NCI-H82 treated with DMSO at 0.1 percent for 48 hours (cell line): ENCODE data around the gene C17orf67.
"Not testable (repeated sequence)": the region's sequence is repeated elsewhere in the genome, so short reads cannot be mapped to it uniquely, and the experiment has no call there.

Source experiments
- DNase-seq: peaks from one replicate; lab custom pipeline; 2025; ENCODE audit not compliant: unreplicated experiment; lab: John Stamatoyannopoulos, UW

C17orf67 gene

GRCh38 chr17:56778898-56779297 lies 54.8 kb downstream of the C17orf67 start:
- DNase-seq: no peak

- DNase-seq: no peak
These were observed 55.9 kb downstream of the C17orf67 start for GRCh38 chr17:56777859-56778258.

GRCh38 chr17:56774650-56775049 lies 59.1 kb downstream of the C17orf67 start:
- DNase-seq: no peak

GRCh38 chr17:56773124-56773523 lies 60.6 kb downstream of the C17orf67 start:
- no peak for DNase-seq

GRCh38 chr17:56772442-56772841 lies 61.3 kb downstream of the C17orf67 start:
- no peak for DNase-seq

- DNase-seq: no peak
These were observed 61.7 kb downstream of the C17orf67 start for GRCh38 chr17:56771975-56772374.

GRCh38 chr17:56771563-56771962 lies 62.2 kb downstream of the C17orf67 start:
- DNase-seq: no peak

GRCh38 chr17:56770427-56770826 lies 63.3 kb downstream of the C17orf67 start:
- no peak for DNase-seq

- no peak for DNase-seq
These were observed 68.3 kb downstream of the C17orf67 start for GRCh38 chr17:56765449-56765848.

DNA sequence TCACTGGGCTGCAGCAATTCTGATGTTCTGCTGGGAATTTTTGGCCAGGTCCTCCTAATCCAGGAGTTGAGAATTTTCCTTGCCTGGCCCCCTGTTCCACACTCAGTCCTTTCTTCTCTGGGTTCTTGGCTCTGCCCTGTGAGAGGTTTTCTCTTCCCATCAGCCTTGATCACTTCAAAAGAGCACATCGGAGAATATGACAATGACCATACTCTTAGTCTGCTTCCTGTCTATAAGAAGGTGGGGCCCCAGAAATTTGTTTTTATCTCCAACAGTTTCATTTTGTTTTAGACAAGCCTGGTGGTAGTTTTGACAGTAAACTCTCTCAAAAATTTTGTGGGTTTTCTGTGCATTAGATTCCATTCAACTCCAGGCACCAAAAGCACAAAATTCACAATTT lies 70.7 kb downstream of the C17orf67 start:
- DNase-seq: no peak

DNA sequence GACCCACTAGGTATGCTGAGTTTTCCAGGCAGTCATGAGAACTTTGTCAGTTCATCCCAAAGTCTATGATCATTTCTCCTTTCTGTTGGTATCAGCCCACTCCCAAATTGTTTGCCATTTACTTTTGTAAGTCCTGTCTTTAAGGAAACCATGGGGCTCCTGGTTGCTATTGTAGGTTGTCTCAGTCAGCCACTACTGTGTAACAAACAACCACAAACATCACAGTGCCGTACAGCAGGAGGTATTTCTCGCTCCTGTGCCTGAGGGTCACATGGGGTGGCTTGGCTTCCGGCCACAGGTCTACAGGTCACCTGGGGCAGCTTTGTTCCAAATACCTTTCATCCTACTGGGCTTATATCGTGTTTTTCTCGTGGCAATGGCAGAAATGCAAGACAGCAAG lies 71.6 kb downstream of the C17orf67 start:
- no peak for DNase-seq

GRCh38 chr17:56761387-56761786 lies 72.3 kb downstream of the C17orf67 start:
- DNase-seq: no peak

DNA sequence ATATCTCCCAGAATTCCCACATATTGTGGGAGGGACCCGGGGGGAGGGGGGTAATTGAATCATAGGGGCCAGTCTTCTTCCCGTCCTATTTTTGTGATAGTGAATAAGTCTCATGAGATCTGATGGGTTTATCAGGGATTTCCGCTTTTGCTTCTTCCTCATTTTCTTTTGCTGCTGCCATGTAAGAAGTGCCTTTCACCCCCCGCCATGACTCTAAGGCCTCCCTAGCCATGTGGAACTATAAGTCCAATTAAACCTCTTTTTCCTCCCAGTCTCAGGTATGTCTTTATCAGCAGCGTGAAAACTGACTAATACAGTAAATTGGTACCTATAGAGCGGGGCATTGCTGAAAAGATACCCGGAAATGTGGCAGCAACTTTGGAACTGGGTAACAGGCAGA lies 76.1 kb downstream of the C17orf67 start:
- not testable (repeated sequence) for DNase-seq

DNA sequence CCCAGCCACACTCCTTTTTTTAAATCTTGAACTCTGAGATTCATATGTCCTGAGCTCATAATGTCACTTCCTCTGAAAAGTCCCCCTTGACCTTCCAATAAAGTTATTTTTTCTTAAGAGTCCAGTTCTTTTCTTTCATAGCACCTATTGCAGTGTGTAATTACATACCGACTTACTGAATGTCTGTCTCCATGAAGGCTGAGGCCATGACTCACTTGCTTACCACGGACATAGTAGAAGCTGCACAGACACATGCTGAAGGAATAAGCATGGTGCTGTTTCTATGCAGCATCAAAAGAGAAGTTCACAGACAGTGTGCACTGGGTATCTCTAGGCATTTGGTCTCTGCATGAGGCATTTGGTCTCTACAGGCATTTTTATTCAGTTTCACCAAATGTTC lies 77.2 kb downstream of the C17orf67 start:
- no peak for DNase-seq

GRCh38 chr17:56755310-56755709 lies 78.4 kb downstream of the C17orf67 start:
- no peak for DNase-seq

DNA sequence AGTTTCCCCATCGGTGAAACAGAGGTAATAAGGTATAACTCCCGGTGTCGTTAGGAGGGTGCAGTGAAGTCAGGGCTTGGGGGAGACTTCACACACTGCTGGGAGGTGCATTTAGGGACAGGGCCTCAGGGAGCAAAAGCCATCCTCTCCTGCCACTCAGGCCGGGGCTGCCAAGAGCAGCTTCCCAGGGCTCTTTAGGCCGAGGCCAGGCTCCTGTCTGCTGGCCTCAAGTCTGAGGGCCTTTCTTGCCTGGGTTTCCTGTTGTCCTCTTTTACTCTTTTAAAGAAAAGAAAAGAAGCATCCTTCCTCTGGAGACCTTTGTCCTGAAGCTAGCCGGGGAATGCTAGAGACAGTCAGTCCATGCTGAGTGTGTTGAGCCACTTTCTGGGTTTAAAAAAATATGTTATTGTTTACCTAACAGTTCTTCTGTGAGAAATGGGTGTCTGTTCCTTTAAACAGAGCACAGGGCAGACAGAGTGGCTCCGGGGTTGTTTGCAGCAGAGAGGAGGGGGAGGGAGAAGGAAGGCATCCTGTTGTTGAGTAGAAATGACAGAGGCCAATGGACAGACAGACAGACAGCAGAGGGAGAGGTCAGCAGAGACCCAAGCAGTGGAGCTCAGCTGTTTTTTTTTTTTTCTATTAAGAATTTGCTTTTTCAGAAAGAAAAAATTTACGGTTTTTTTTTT lies 79.1 kb downstream of the C17orf67 start:
- no peak for DNase-seq

DNA sequence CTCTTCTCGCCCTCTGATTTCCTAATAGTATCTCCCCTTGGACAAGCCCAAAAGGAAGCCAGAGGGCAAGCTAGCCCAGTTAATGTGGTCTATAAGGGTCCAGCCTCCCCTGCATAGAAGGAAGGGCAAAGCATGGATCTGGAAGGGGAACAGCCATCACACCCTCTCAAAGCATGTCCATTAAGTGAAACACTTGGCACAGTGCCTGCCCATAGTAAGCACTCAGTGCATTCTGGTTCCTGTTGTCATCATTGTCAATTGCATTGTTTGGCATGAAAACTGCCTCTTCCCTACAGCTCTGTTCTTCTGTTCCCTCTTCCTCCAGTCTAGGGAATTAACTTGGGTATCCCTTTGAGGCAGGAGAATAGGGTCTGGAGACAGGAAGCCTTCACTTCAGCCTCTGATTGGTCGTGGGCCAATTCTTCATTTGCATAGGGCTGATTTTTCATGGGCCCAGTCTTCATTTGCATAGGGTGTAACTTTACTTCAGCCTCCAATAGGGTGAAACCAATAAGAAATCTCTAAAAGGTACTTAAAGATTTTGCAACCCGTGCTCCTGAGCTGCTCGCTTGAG lies 81.4 kb downstream of the C17orf67 start:
- no peak for DNase-seq

GRCh38 chr17:56751145-56751738 lies 82.5 kb downstream of the C17orf67 start:
- no peak for DNase-seq

DNA sequence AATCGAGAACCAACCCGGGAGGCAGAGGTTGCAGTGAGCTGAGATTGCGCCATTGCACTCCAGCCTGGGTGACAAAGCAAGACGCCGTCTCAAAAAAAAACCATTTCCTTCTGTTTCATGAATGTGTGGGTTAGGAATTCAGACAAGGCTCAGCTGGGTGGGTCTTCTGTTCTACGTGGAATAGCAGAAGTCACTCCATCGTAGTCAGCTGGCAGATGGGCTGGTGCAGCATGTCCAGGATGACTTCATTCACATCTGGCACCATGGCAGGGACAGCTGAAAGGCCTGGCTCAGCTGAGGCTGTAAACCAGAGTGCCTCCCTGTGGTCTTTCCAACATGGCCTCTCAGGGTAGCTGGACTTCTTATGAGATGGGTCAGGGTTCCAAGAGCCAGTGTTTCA lies 89.0 kb downstream of the C17orf67 start:
- no peak for DNase-seq

DNA sequence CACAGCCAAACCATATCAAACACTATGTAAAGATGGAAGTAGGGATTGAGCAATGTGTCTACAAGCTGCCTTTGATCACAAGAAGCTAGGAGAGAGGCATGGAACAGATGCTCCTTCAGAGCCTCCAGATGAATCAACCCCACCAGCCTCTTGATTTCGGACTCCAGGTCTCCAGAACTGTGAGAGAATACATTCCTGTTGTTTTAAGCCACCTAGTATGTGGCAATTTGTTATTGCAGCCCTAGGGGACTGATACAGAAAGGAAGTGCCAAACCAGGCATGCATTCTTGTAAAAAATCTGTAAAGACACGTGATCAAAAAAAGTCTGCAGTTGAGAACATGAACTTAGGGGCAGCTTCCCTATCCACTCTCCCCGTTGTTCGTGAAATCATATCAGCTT lies 91.1 kb downstream of the C17orf67 start:
- no peak for DNase-seq
